HEK293 (cell line): ENCODE results near the gene ADAMTS9.

Experiments used
- CTCF ChIA-PET: fragments of 350-600 bp; formaldehyde crosslinking; extraction: SDS; loops from one replicate; lab custom pipeline; 2021; ENCODE audit warnings: antibody characterized with exemption; lab: Yijun Ruan, JAX
- POLR2A ChIA-PET: fragments of 300-600 bp; formaldehyde crosslinking; extraction: SDS; loops from one replicate; lab custom pipeline; 2020; ENCODE audit warnings: antibody characterized with exemption, inconsistent platforms; lab: Yijun Ruan, JAX
- H3K27ac ChIP-seq: fragments of 200-500 bp; sonication (Bioruptor generic); 2 replicates; pipeline ENCODE4 v1.5.1; 2014; ENCODE audit warnings: low read depth, low read length, control low read depth, inconsistent platforms; ENCODE audit errors: extremely low read depth
- H3K36me3 ChIP-seq, 2 experiments: fragments of 200-500 bp in 1 of 2; sonication (Bioruptor generic) in 1 of 2; 1 replicate in 1 of 2; 2 replicates in 1 of 2; pipeline ENCODE4 v1.5.1; 2014 to 2017; ENCODE audit warnings: inconsistent platforms in 2 of 2, low read length in 2 of 2; ENCODE audit not compliant: control insufficient read depth in 2 of 2, insufficient read depth in 1 of 2
- H3K4me1 ChIP-seq: fragments of 200-500 bp; sonication (Bioruptor generic); 2 replicates; pipeline ENCODE4 v1.5.1; 2014; ENCODE audit warnings: mild to moderate bottlenecking, low read length, inconsistent platforms; ENCODE audit not compliant: control insufficient read depth, insufficient read depth
- H3K4me3 ChIP-seq: 2 replicates; pipeline ENCODE4 v1.5.1; 2011; ENCODE audit warnings: low read depth, mild to moderate bottlenecking, control low read depth, low read length, moderate library complexity
- H3K9me3 ChIP-seq: fragments of 200-500 bp; sonication (Bioruptor generic); 2 replicates; pipeline ENCODE4 v1.5.1; 2014; ENCODE audit warnings: low read depth, low read length, inconsistent platforms; ENCODE audit not compliant: control insufficient read depth, insufficient read depth
- GLI4 ChIP-seq: fragments of 450-650 bp; formaldehyde crosslinking; IDR thresholded peaks from 2 replicates; pipeline ENCODE4 v1.5.1; 2016; ENCODE audit warnings: missing biosample characterization, missing genetic modification characterization
- GLIS2 ChIP-seq: fragments of 450-650 bp; formaldehyde crosslinking; IDR thresholded peaks from 2 replicates; pipeline ENCODE4 v1.5.1; 2016; ENCODE audit warnings: missing biosample characterization, missing genetic modification characterization
- PRDM2 ChIP-seq: fragments of 450-650 bp; formaldehyde crosslinking; IDR thresholded peaks from 2 replicates; pipeline ENCODE4 v1.5.1; 2016; ENCODE audit warnings: missing biosample characterization, missing genetic modification characterization, borderline replicate concordance
- SP7 ChIP-seq: fragments of 450-650 bp; formaldehyde crosslinking; IDR thresholded peaks from 2 replicates; pipeline ENCODE4 v1.5.1; 2016; ENCODE audit warnings: missing biosample characterization, missing genetic modification characterization
- ZBTB1 ChIP-seq: fragments of 450-650 bp; formaldehyde crosslinking; IDR thresholded peaks from 2 replicates; pipeline ENCODE4 v1.5.1; 2016; ENCODE audit warnings: missing biosample characterization, missing genetic modification characterization
- ZNF155 ChIP-seq: fragments of 450-650 bp; formaldehyde crosslinking; IDR thresholded peaks from 2 replicates; pipeline ENCODE4 v1.5.1; 2016; ENCODE audit warnings: missing biosample characterization, missing genetic modification characterization
- ZNF202 ChIP-seq: fragments of 450-650 bp; formaldehyde crosslinking; IDR thresholded peaks from 2 replicates; pipeline ENCODE4 v1.5.1; 2016; ENCODE audit warnings: missing biosample characterization, missing genetic modification characterization, borderline replicate concordance
- ZNF274 ChIP-seq, 2 experiments: fragments of 200-500 bp in 1 of 2; fragments of 450-650 bp in 1 of 2; sonication (Bioruptor generic) in 1 of 2; formaldehyde crosslinking in 1 of 2; IDR thresholded peaks; 2 replicates each; pipeline versions ENCODE4 v1.5.1 to v1.6.1; 2014 to 2016; ENCODE audit warnings: borderline replicate concordance in 1 of 2, inconsistent platforms in 1 of 2, low read length in 1 of 2, missing biosample characterization in 1 of 2, missing genetic modification characterization in 1 of 2
- ZNF394 ChIP-seq: fragments of 450-650 bp; formaldehyde crosslinking; IDR thresholded peaks from 2 replicates; pipeline ENCODE4 v1.5.1; 2016; ENCODE audit warnings: missing biosample characterization, missing genetic modification characterization, mild to moderate bottlenecking, moderate library complexity, borderline replicate concordance
- ZNF423 ChIP-seq: fragments of 450-650 bp; formaldehyde crosslinking; IDR thresholded peaks from 2 replicates; pipeline ENCODE4 v1.5.1; 2016; ENCODE audit warnings: missing biosample characterization, missing genetic modification characterization
- ZNF433 ChIP-seq: fragments of 450-650 bp; formaldehyde crosslinking; IDR thresholded peaks from 2 replicates; pipeline ENCODE4 v1.5.1; 2016; ENCODE audit warnings: missing biosample characterization, missing genetic modification characterization, low read depth
- ZNF561 ChIP-seq: fragments of 450-650 bp; IDR thresholded peaks from 2 replicates; pipeline ENCODE4 v1.5.1; 2018; ENCODE audit warnings: missing biosample characterization, missing genetic modification characterization, borderline replicate concordance
- ZSCAN30 ChIP-seq: fragments of 450-650 bp; IDR thresholded peaks from 2 replicates; pipeline ENCODE4 v1.5.1; 2018; ENCODE audit warnings: missing biosample characterization, mild to moderate bottlenecking, missing genetic modification characterization, moderate library complexity
- TF ChIP-seq, protein P1 (sequence below): fragments of 450-650 bp; formaldehyde crosslinking; IDR thresholded peaks from 2 replicates; pipeline ENCODE4 v1.5.1; 2016; ENCODE audit warnings: missing biosample characterization, missing genetic modification characterization

ADAMTS9 gene

GRCh38 chr3:64601824-64602223 is 86.0 kb downstream of the ADAMTS9 start:
- TF ChIP-seq ZBTB1 (tag by site-specific recombination), result no peak
- TF ChIP-seq GLIS2 (tag by site-specific recombination), result no peak
- no peak for TF ChIP-seq ZNF423 (tag by site-specific recombination)
- no peak for TF ChIP-seq ZSCAN30
- TF ChIP-seq GLI4 (tag by site-specific recombination), result no peak
- no peak for TF ChIP-seq PRDM2 (tag by site-specific recombination)
- TF ChIP-seq ZNF155, result no peak
- no peak for TF ChIP-seq ZNF274 (IDR thresholded peaks at IDR 0.05; ENCODE audit: low read length)
- no peak for TF ChIP-seq ZNF274 (tag by site-specific recombination; IDR thresholded peaks at IDR 0.05; ENCODE audit: borderline replicate concordance)
- no peak for TF ChIP-seq ZNF433 (tag by site-specific recombination)
- no peak for TF ChIP-seq ZNF202 (tag by site-specific recombination)
- no peak for TF ChIP-seq ZNF394
- no peak for TF ChIP-seq ZNF561 (tag by site-specific recombination)
- ChIA-PET POLR2A (no interaction called here), CTCF (interaction anchor here (0.5 to 1.1 kb wide), 2 partner anchors 27 to 37 kb away, joined by 3 to 4 read pairs; no protein-coding TSS in a partner anchor)
- H3K4me3 ChIP-seq, result no peak overlapping the region
- H3K9me3 ChIP-seq, result no peaks in the 10 kb centered on the region
- no peaks in the 10 kb centered on the region for H3K4me1 ChIP-seq
- H3K27ac ChIP-seq, result no peak overlapping the region
- peaks cover 0 to 3% of the 10 kb centered on the region in 2 experiments; a peak in 1 of 3 replicates for H3K36me3 ChIP-seq

DNA sequence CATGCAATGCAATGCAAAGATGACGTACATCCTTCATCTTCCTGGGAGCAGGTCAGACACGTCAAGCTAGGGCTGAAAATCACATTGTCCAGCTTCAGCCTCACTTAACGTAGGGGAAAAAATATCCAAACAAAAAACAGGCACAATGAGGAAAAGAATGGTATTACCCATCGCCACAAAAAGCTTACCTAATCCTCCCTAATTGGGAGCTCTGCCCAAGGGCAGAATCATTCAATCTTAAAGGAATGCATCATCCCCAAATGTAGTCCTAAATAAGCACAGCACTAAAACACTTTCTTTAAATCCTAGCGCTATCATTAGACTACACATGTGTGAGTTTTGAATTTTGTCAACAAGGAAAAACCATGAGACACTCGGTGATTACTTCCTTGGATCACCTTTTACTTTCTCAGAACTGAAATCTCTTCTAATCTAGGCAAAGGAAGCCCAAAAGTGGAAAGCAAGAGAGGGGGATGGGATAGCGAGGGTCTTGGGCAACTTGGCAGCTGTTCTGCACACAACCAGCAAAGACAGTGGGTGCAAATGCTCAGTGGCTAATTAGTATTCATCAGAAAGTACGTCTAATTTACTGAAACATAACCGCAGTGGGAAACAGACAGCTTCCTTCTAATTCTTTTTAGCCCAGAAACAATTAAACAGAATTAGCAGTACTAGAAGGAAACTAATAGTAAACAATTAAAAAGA is 87.4 kb downstream of the ADAMTS9 start:
- POLR2A ChIA-PET, result no interaction called here
- no peaks in the 10 kb centered on the region for H3K9me3 ChIP-seq
- H3K4me3 ChIP-seq, result no peak overlapping the region
- H3K4me1 ChIP-seq, result no peaks in the 10 kb centered on the region
- CTCF ChIA-PET, result no interaction called here
- H3K27ac ChIP-seq, result no peak overlapping the region
- TF ChIP-seq ZNF423 (tag by site-specific recombination) (no peak), SP7 (tag by site-specific recombination) (no peak)
- TF ChIP-seq, protein P1, sequence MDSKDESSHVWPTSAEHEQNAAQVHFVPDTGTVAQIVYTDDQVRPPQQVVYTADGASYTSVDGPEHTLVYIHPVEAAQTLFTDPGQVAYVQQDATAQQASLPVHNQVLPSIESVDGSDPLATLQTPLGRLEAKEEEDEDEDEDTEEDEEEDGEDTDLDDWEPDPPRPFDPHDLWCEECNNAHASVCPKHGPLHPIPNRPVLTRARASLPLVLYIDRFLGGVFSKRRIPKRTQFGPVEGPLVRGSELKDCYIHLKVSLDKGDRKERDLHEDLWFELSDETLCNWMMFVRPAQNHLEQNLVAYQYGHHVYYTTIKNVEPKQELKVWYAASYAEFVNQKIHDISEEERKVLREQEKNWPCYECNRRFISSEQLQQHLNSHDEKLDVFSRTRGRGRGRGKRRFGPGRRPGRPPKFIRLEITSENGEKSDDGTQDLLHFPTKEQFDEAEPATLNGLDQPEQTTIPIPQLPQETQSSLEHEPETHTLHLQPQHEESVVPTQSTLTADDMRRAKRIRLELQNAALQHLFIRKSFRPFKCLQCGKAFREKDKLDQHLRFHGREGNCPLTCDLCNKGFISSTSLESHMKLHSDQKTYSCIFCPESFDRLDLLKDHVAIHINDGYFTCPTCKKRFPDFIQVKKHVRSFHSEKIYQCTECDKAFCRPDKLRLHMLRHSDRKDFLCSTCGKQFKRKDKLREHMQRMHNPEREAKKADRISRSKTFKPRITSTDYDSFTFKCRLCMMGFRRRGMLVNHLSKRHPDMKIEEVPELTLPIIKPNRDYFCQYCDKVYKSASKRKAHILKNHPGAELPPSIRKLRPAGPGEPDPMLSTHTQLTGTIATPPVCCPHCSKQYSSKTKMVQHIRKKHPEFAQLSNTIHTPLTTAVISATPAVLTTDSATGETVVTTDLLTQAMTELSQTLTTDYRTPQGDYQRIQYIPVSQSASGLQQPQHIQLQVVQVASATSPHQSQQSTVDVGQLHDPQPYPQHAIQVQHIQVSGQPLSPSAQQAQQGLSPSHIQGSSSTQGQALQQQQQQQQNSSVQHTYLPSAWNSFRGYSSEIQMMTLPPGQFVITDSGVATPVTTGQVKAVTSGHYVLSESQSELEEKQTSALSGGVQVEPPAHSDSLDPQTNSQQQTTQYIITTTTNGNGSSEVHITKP (tag by site-specific recombination), result peak; percentile 46; the same call in 1 of the 2 replicates
- peaks cover 0 to 3% of the 10 kb centered on the region in 2 experiments; a peak in 1 of 3 replicates for H3K36me3 ChIP-seq
